Ramos (cell line): ENCODE results near the gene PRKAB1.
"Not testable (repeated sequence)": the region's sequence is repeated elsewhere in the genome, so short reads cannot be mapped to it uniquely, and the experiment has no call there.

Experiments used
- in situ Hi-C: fragments of 300-500 bp; cut with MboI; formaldehyde crosslinking; loops from one replicate; pipeline ENCODE4 v1.14.3; 2022; ENCODE audit warnings: low sequenced_read_pairs; ENCODE audit not compliant: unreplicated experiment

PRKAB1 gene

DNA sequence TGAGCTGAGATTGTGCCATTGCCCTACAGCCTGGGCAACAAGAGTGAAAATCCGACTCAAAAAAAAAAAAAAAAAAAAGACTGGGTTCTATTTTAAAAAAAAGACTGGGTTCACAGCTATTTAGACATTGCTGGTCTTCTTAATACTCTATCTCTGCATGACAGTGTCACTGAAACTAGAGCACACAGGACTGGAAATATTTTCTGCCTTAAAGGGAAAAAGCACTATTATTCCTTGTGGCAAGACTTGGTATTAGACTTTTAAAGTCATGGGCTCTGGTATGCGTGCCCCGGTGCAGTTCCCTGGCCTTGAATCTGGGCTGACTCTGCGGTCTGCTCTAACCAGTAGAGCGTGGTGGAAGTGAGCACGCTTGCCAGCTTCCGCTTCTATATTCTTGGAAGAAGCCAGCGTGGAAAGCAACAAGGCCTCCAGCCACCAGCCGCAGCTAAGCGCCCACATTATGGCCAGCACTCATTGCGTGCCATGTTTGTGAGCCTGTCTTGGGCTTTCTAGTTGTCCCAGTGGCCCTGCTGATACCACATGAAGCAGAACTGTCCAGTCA is 31.3 kb downstream of the PRKAB1 start:
- in situ Hi-C loops: loop anchor here (25.0 kb wide), 1 partner anchor 563 kb away; the partner anchor contains the start of gene PXN

DNA sequence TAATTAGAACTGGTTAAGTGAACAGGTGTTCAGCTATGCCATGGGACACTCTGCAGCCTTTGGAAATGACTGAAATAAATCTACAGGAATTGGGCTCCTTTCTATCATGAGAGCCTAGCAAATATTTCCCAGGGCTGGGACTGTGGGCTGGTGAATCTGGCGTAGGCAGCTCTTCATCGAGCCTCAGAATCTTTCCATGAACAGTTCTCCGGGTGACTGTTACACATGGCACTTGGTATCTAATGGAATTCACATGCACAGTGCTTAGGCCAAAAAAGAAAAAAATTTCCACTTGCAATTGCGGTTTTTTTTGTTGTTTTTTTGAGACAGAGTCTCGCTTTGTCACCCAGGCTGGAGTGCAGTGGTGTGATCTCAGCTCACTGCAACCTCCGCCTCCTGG is 32.1 kb downstream of the PRKAB1 start:
- in situ Hi-C loops: no loop called here

DNA sequence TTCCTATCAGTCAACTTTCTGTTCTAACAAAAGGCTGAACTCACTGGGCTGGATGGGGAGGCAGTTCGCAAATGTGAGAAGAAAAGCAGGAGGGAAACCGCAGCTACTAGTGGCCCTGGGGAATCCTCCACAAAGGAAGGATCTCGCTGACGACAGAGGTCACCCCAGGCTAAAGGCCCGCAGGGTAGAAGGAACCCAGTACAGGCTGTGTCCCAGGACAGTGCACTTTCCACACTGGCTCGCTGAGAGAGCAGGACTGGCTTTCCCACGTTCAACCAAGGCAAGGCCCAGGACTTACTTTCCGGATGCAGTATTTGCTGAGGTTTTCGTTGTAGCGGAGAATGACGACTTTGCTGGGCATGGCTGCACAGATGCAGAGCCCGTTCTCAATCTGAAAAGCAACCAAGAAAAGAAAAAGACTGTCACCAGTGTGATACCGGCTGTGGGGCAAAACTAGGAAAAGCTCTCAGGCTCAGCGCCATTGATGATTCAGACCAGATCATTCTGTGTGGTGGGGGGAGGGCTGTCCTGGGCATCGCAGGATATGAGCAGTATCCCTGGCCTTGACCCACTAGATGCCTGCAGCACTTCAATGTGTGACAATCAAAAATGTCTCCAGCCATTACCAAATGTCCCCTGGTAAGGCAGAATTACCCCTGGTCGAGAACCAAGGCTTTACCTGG is 36.3 kb downstream of the PRKAB1 start:
- in situ Hi-C loops: no loop called here

DNA sequence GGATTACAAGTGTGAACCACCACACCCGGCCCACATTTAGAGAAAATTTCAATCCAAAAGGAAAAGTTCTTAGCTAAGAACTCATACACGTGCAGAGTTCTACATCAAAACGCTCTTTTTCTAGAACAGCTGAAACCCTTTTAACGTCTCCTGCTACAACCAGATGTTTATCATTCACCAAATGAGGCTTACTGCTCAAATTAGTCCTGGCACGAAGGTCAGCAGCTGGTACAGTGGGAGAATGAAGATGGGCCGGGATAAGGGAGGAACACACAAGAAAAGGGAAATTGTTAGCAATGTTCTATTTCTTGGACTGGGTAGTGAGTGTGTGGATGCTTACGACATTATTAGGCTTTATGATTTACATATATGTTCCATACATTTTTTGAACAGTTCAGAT is 37.2 kb downstream of the PRKAB1 start:
- in situ Hi-C loops: no loop called here

DNA sequence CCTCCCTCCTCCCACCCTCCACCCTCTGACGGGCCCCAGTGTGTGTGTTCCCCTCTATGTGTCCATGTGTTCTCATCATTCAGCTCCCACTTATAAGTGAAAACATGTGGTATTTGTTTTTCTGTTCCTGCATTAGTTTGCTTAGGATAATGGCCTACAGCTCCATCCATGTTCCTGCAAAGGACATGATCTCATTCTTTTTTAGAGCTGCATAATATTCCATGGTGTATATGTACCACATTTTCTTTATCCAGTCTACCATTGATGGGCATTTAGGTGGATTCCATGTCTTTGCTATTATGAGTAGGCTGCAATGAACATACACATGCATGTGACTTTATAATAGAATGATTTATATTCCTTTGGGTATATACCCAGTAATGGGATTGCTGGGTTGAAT is 38.5 kb downstream of the PRKAB1 start:
- in situ Hi-C loops: not testable (repeated sequence)

DNA sequence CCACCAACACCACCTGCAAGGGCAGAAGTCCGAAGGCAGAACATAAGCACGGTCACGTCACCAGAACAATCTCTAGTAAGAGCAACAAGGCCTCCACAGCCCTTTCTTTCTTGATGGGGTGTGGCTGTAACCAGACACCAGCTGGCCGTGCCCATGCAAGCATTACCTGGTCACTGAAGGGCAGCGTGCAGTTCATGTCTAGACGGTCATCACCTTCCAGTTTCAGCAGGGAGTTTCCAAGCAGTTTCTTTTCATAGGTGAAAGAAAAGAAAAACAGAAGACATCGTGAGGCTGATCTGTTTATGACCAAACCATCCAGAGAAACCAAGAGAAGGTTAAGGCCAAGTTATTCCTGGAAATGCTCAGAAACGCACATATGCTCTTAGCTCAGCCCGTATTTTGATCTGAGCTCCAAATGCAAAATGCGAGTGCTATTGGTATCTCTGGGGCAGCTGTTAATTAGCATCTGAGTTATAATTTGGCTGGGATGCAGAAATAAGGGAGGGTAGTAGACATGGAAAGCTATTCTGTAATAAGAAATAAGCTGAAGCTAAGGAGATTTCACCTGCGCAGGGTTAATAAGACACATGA is 42.5 kb downstream of the PRKAB1 start:
- in situ Hi-C loops: no loop called here

DNA sequence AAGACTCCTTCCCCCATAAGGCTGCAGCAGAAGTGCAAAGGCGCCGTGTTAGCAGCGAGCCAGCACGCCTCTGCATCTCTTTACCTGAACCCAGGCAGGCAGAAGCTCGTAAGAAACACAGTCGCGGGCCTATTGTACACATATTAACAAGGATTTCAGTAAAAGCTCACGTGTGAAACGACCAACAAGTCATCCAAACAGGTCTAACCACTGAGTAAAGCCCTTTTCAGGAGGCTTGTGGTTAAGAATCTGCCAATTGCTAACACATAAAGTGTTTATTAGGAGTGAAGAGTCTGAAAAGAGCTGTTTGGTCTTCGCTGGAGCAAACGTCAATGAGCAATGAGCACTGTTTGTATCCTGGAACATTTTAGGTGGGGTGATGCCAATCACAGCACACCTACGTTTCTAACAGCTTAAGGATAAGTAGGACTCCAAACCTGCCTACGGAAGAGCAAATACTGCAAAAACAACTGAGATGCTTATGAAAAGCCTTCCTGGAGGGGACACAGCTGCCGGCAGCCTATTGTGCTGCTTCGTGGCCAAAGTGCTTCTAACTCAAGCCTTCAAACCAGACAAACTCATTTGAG is 43.1 kb downstream of the PRKAB1 start:
- in situ Hi-C loops: no loop called here

DNA sequence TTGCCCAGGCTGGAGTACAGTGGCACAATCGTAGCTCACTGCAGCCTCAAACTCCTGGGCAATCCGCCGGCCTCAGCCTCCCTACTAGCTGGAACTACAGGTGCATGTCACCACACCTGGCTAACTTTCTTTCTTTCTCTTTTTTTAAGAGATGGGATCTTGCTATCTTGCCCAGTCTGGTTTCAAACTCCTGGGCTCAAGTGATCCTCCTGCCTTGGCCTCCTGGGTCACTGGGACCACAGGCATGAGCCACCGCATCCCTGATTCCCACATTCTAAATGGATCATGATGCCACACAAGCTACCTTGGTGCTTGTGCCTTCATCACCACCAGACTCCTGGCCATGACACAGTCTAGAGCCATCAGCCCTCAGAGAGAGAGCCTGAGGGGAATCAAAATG is 43.8 kb downstream of the PRKAB1 start:
- in situ Hi-C loops: no loop called here

DNA sequence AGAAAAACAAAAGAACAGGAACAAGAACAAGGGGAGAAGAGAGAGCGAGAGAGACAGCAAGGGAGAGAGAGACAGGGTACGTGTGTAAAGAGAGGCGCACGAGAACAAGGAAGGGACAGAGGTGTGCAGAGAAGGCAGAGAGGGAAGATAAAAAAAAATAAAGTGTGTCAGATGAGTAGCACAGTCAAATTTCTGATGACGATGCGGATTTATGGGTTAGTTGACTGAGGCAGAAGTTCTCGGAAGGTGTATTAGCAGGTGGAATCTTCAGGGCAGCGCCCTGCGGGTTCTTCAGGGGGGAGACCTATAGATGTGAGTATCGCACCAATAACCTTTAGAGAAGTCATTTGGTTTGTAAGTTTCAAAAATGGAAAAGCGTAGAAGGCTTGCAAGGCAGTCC is 44.8 kb downstream of the PRKAB1 start:
- in situ Hi-C loops: no loop called here

DNA sequence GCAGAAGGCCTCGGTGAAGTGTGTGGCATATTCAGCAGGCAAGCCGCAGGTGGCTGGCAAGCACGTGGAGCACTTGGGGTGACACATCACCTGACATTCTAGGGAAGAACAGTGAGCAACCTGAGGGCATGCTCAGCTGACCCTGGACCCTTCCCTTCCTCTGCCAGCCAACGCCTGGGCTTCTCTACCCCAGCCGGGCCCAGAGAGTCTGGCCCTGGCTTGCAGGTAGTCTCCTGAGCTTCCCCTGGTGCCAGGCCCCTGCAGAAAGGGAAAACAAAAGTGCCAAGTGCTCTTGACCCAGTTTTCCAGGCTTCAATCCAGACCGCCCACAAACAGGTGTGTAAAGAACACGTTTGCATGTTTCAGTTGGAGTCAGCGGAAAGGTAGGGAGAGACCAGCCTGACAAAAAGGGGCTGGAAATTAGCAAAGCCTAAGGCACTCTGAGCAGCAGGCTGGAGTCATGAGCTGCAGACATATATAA is 45.7 kb downstream of the PRKAB1 start:
- in situ Hi-C loops: no loop called here

DNA sequence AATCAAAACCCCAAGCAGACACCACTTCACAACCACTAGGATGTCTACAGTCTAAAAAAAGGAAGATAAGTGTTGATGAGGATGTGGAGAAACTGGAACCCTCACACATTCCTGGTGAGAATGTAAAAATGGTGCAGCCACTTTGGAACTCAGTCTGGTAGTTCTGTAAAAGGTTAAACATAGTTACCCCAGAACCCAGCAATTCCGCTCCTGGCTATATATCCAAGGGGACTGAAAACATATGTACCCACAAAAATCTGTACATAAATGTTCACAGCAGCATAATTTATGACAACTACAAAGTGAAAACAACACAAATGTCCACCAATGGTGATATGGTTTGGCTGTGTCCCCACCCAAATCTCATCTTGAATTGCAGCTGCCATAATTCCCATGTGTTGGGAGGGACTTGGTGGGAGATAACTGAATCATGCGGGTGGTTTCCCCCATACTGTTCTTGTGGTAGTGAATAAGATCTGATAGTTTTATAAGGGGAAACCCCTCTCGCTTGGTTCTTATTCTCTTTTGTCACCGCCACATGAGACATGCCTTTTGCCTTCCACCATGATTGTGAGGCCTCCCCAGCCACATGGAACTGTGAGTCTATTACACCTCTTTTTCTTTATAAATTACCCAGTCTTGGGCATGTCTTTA is 46.8 kb downstream of the PRKAB1 start:
- in situ Hi-C loops: no loop called here

DNA sequence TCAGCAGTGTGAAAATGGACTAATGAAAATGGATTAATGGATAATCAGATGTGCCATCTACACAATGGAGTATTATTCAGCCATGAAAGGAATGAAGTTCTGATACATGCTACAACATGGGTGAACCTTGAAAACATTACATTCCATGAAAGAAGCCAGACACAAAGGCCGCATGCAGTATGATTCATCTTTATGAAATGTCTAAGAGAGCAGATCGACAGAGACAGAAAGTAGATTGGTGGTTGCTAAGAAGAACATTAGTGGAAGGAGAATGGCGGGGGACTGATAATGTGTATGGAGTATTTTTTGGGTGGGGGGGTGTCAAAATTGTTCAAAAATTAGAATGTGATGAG is 47.3 kb downstream of the PRKAB1 start:
- in situ Hi-C loops: no loop called here

DNA sequence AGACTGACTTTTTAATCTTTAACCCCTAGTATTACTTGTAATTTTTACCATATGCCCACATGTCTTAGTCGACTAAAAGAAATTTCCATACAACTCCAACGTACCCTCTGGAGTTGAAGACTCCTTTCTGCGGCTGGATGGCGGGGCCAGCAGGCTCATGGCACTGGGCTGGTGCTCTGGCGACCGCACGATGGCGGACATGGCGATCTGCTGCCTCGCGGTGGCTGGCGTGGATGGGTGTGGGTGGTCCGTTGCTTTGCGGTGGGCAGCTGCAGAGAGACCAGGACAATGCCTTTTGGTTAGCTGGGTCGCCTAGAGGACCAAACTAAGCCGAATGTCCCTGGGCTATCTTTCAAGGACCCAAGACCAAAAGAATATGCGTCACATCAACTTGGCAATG is 50.2 kb downstream of the PRKAB1 start:
- in situ Hi-C loops: no loop called here

DNA sequence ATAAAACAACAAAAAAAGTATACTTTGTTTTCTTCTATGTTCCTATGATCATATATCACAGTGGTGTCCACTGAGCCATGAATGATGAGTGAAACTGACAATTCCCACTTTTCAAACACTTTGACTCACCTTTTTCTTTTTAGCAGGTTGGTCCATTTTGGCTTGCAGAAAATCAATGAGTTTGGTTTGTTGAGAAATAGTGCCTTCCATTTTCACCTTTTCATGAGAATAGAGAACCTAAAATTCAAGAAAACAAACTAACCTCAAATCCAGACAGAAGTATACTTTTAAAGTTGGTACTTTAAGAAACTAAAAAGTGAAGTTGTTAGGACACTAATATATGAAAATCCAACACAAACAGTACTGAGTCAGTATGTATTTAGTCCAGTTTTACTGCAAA is 52.4 kb downstream of the PRKAB1 start:
- in situ Hi-C loops: no loop called here

DNA sequence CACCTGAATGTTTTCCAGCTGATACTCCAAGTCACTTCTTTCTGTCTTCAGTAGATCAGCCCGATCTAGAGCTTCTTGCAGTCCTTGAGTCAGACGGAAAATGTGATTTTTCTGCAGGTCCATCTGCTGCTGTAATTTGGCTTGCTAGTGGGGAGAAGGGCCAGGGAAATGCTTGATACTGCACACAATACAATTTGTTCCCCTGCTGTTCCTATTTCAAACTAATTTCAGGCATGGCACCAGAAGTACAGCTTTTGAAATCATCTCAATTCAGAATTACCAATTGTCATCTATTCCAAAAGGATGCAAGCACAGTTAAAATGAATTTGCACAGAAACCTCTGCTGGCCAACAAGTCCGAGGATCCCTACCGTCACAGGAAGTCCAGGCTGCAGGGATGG is 53.4 kb downstream of the PRKAB1 start:
- in situ Hi-C loops: no loop called here

DNA sequence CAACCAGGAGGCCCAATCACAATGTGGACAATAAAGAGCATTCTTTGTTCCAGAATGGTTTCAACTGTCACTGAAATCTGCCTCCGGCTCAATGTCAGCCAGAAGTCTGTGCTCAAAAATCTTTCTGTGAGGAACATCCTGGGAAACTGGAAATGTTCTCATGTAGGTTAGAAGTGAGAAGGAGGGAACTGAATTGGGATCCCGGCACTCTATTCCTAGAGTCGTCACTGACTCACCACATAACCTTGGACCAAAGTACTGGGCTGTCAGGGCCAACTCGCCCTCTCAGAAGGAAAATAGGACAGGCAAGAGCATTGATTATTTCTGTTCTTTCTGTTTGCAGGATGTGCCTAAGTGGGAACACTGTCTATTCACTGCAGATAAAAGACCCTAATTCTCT is 57.6 kb downstream of the PRKAB1 start:
- in situ Hi-C loops: no loop called here

DNA sequence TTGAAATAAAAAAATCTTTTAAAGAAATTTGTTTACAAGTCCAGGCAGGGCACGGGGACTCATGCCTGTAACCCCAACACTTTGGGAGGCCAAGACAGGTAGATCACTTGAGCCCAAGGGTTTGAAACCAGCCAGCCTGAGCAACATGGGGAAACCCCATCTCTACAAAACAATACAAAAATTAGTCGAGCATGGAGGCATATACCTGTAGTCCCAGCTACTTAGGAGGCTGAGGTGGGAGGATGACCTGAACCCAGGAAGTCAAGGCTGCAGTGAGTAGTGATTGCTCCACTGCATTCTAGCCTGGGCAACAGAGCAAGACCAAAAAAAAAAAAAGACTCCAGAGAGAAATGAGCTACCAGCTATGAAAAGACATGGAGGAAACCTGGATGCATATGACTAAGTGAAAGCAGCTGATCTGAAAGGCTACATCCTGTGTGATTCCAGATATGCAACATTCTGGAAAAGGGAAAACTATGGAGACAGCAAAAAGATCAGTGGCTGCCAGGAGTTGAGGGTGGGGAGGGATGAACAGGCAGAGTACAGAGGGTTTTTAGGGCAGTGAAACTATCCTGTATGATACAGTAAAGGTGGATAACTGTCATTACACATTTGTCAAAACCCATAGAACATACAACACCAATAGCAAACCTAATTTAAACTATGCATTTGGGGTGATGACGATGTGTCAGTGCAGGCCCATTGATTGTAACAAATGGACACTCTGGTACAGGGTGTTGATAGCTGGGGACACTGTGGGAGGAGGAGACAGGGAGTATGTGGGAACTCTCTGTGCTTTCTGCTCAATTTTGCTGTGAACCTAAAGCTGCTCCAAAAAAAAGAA is 59.9 kb downstream of the PRKAB1 start:
- in situ Hi-C loops: no loop called here

DNA sequence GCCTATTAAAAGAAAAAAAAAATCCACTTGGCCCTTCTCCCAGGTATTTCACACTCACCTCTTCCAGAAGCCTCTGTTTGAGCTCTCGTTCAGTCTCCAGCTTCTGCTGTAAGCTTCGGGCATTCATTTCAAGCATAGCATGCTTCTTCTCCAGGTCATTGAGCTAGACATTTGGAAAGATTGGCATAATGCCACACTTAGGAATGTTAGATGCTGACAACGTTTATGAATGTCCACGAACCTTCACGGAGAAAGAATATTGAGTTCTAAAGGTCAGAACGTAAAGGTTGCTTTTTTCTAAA is 60.5 kb downstream of the PRKAB1 start:
- in situ Hi-C loops: no loop called here

DNA sequence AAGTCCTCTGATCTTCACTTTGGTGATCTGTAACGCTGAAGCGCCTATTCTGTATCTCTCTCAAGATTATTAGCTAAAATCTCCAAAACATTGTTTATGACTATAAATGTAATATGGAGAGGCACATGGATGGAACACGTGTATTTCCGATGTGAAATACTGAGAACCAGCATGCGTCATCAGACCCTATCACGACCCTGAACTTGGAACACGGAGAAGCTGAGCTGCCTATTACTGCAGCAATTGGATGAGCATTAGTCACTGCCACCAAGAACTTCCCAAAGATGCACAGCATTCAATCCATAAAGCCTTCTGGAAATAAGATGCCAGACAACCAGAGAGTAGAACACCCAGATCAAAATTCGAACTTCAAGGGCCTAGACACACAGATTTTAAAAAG is 61.9 kb downstream of the PRKAB1 start:
- in situ Hi-C loops: no loop called here

DNA sequence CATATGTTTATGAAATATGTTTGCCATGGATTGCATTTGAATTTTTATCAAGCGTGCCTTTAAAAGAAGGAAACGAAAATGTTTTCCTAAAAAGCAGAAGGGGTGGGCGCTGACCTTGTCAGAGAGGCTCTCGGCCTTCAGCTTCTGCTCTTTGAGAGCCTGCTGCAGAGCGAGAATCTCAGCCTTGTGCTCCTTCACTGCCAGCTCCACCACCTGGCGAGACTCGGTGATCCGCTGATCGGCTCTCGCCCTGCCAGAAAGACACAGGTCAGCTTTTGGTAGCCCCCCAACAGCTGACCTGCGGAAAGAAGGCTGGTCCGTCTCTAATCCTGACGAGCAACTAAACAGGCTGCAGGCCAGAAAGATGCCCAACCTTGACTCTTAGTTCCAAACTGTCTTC is 62.4 kb downstream of the PRKAB1 start:
- in situ Hi-C loops: no loop called here
